HG02623 (cell line): Measurements from ENCODE around the gene TRPV5.

Experiments used
- ATAC-seq: cut with Tn5 transposase; IDR thresholded peaks from one replicate; pipeline ENCODE4 v1.9.1; 2021; ENCODE audit warnings: moderate library complexity; ENCODE audit not compliant: unreplicated experiment

Gene TRPV5

DNA sequence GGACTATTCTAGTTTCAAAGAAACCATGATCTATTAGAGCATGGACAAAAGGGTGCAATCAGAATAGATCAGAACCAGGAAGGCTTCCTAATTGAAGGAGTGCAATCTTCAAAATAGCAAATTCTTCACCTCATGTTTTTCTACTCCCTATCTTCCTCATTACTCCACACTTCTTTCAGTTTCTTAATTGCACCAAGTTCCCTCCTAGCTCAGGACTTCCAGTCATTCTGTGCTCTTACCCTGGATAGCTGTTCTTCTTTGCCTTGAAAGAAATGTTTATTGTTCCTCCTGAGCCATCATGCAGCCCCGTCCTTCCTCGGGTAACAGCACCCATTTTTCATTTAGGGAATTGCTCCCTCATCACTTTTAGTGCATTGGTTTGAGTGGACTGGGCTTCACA lies 23.1 kb downstream of the TRPV5 start:
- no peak for ATAC-seq

- ATAC-seq, result no peak
These were observed 23.5 kb downstream of the TRPV5 start for GRCh38 chr7:142910031-142910433.

DNA sequence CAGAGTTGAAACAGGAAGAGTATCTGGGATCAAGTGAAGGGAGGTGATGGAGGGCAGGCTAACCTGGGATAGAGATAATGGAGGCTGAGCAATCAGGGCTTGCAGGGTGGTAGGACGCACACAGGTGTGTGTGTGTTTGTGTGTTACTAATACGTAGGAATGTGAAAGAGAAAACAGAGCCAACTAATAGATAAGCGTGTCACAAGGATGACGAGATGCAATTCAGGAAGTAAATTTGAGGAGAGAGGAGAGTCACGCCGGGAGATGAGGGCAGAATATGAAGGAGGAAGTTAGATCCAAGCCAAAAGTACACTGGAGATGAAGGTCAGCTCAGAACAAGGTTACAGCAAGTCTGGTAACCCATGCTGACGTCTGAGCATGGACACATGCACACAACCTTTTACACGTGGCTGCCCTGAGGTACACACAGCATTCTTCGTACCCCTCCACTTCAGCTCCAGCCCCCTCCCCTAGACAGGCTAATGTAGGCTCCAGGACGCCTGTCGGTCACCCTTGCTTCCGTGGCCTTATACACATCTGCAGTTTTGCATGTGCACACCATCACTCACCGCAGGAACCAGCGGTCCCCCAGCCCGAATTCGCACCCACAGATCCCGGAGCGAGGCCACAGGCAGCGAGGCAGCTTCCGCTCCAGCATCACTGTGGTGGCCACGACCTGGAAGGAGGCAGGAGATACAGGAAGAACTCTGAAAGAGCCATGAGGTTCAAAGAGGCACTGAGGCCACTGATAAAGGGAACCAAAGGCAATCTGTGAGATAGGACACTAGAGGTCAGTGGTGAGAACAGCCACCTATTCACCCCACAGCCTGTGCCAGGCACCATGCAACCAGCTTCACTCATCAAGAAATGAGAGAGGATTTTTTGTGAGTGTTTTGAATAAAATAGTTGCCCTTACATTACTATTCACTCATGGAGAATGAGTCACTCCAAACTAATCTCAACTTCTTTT lies 24.3 kb downstream of the TRPV5 start:
- ATAC-seq, result no peak

- ATAC-seq, result no peak
These were observed 25.3 kb downstream of the TRPV5 start for GRCh38 chr7:142908290-142908689.

GRCh38 chr7:142906643-142907042 lies 26.9 kb downstream of the TRPV5 start:
- ATAC-seq, result no peak

- no peak for ATAC-seq
These were observed 27.8 kb downstream of the TRPV5 start for GRCh38 chr7:142905759-142906158.

GRCh38 chr7:142904128-142904527 lies 29.4 kb downstream of the TRPV5 start:
- no peak for ATAC-seq

DNA sequence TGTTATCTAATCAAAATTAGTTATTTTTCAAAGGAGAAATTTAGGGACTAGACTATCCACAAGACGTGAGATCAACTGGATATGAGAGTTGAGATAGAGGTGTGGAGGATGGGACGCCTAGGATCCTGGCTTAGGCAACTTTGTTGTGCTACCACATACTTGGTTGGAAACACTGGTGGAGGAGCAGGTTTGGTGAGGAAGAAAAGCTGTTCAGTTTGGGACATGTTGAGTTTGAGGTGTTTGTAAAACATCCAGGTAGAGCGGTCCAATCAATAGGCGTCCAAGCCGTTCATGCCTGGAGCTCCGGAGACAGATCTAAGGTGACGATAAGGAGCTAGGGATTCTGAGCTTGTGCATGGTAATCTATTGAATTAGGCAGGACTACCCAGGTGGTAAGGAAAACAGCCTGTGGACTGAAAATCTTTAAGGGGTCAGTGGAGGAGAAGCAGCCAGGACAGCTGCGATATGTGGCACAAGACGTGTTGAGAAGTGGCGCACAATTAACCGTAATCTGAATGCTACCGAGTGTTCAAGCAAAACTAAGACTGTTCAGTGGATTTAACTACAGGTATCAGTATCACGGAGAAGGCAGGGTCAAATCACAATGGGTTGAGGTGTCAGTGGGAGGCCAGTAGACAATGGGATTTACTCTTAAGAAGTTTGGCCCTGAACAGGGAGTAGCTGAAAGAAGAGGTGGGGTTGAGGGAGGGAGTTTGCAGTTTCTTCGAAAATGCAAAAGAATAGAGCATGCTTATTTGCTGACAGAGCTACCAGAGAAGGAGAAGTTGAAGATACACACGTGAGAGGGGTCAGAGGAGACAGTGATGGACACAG lies 31.9 kb downstream of the TRPV5 start:
- no peak for ATAC-seq

DNA sequence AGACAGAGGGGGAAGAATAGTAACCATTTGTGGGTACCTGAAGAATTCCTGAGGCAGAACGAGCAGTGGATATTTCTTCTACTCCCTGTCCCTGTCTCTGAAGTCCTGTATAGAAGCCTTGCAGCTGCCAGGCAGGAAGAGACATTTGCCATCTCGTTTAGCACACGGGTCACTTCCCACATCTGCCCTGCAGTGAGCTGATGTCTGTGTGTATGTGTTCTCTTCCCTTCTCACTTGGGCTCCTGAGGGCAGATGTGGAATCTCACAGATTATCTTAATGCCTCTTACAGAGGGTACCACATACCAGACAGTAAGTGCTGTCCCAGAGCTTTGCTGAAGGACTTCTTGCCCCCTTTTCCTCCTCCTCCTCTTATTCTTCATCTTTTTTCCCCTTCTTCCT lies 33.9 kb downstream of the TRPV5 start:
- ATAC-seq, result no peak

DNA sequence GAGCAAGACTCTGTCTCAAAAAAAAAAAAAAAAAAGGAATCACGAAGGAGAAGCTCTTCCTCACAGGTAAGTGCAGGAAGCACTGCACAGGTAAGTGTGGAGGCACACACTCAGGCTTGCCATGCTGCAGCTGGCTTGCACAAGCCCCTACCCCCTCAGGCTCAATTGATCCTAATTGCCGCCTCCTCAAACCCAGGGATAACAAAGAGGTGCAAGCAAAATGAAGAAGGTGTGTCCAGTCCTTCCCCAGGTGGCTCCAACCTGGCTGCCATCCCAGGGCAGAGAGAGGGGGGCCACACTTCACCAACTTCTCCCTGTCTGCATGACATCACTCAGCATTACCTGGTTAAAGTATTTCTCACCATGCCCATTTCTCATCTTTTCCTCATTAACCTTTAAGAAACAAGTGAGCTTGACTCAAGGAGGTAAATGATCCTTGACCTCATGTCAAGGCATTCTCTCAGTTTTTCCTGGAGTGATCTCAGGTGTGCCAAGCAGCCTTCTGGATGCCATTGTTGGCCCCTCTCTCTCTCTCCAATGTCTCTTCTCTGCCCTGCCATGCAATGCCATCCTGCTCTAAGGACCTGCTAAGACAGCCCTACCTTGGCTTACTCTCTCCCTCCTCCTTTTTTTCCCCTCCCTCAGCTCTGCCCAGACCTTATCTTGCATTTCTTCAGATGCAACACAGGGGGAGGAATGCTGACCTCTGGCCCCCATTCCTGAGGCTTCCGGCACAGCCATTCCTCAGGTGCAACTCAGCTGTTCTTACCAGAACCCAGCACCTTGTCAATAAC lies 35.0 kb downstream of the TRPV5 start:
- ATAC-seq, result no peak

- no peak for ATAC-seq
These were observed 35.9 kb downstream of the TRPV5 start for GRCh38 chr7:142897691-142898090.

- ATAC-seq, result no peak
These were observed 36.7 kb downstream of the TRPV5 start for GRCh38 chr7:142896741-142897379.

DNA sequence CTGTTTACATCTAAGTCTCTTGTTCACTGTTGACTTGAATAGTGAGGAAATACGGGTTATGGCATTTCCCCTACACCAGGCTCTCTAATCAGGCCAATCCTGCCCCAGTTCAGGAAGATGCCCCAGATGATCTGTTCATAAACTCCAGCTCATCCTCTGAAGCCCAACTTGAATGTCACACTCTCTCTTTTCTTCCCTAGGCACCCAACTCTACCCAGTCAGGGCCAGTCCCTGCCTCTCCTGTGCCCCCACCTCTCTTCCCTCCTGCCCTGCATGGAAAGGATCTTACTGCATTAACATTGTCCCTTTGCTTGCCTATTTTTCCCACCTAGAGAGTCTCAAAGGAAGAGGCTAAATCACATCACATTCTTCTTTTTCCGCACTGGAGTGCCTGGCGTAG lies 37.4 kb downstream of the TRPV5 start:
- ATAC-seq, result no peak

DNA sequence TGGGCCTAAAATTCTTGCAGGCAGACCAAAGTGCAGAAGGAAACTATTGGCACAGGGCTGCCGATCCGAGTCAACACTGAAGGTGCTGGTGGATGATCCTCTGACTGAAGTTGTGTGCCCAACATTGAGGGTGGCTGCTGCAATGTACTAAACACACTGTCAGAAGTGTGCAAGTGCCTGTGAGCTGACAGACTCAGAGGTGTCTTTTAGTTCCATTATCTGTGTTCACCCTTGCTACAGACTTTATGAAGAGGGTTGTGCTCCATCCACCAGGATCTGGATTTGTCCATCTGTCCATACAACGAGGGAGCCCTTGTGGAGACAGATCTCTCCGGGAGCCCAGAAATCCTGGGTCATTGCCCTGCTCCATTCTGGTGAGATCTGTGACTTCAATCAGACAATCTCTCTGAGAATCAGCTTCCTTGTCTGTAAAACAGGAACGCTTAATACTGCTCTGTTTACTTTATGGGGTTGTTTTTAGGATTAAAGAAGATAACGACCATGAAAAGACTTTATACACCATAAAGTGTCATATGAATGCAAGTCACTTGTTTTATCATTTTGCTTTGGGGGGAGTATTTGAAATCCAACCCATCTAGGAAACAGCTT lies 38.5 kb downstream of the TRPV5 start:
- ATAC-seq, result no peak

DNA sequence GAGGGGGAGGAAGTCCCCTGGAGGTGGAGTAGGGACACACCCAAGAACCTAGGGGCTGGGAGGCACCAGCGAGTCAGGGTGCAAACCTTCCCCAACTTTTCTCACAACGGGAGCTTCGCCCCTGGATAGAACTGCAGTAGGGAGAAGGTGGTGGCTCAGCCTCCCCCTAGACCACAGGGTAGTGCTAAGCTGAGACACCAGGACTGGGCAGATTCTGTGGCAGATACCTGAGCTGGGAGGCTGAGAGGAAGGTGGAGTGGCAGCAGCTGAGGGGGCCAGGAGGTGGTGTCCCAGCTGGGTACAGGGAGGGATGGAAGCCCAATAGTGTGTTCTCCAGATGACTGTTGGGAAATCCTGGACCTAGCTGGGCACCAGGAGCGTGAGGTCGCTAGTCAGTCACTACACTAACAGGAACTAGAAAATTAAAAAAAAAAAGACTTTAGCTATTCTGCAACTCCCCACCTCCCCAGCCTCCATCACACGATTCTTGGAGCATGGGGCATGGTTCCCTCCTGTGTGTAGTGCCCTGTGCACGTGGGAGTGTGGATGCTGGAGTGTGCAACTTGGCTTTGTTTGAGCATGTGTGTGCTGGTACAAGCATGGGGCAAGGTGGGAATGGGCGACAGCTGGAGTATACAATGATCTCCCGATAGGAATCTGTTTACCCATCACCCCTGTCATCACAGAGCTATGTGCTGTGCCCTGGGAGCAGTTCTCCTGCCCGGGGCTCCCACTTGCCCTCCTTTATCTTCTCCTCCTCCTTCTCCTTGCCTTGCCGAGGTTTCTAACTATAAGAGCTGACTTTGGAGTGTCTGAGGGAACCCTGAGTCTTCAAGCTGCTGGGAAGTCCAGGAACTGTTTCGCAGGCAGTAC lies 39.2 kb downstream of the TRPV5 start:
- no peak for ATAC-seq

GRCh38 chr7:142892951-142893350 lies 40.6 kb downstream of the TRPV5 start:
- no peak for ATAC-seq

DNA sequence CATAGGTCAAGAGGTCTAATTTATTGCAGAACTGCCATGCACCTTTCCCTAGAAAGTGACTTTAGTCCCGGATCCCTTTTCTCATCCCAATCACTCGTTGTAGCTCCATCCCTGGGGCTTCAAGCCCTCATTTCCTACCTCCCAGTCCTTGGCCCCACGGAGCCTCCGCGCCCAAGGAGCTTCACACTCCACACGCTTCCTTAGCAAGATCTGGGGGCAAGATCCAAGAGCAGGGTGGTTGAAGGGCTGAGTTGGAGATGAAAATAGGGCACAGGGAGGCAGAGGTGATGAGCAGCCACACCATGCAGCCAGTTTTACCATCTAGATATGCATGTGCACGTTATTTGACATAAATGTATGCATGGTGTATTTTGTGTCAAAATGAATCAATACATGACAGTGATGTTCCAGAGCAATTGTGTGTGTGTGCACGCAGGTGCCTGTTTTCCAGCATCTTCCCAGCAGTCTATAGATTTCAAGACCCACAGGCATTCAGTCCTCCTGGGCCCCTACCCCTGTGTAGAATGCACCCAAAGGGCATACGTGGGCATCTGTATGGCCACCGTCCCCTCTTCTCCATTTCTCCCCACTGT lies 42.0 kb downstream of the TRPV5 start:
- ATAC-seq, result no peak

- ATAC-seq, result no peak
These were observed 42.6 kb downstream of the TRPV5 start for GRCh38 chr7:142890874-142891485.
